Stimulated activated CD4-positive, alpha-beta T cell treated with anti-CD3 and anti-CD28 coated beads, Interleukin-12 subunit alpha, Interleukin-12 subunit beta, amount 100 ng/mL, for 24 hours (primary cell): ENCODE measurements around the gene DENND2D.
"Not testable (repeated sequence)": the region's sequence is repeated elsewhere in the genome, so short reads cannot be mapped to it uniquely, and the experiment has no call there.

ENCODE experiments used
- DNase-seq, 2 experiments: peaks; one replicate each; pipeline ENCODE4 v3.0.0-alpha.2; 2020; ENCODE audit warnings: low read depth in 2 of 2

DENND2D gene

GRCh38 chr1:111221633-111222291, 21.3 kb upstream of the DENND2D start:
- DNase-seq = peak in 1 of 2 experiments; percentile 37

GRCh38 chr1:111221276-111221632, 20.8 kb upstream of the DENND2D start:
- DNase-seq = no peak

- DNase-seq = no peak
Observed at GRCh38 chr1:111220302-111220890, 19.9 kb upstream of the DENND2D start.

- DNase-seq = peak in 1 of 2 experiments; percentile 42
Observed at GRCh38 chr1:111219557-111220286, 19.3 kb upstream of the DENND2D start.

GRCh38 chr1:111218701-111219556, 18.5 kb upstream of the DENND2D start:
- no peak for DNase-seq

- no peak for DNase-seq
Observed at GRCh38 chr1:111217183-111217910, 16.9 kb upstream of the DENND2D start.

- DNase-seq = no peak
Observed at GRCh38 chr1:111216751-111217150, 16.3 kb upstream of the DENND2D start.

GRCh38 chr1:111215285-111215684, 14.8 kb upstream of the DENND2D start:
- DNase-seq = not testable (repeated sequence)

- DNase-seq = no peak
Observed at GRCh38 chr1:111214884-111215283, 14.4 kb upstream of the DENND2D start.

GRCh38 chr1:111214074-111214801, 13.8 kb upstream of the DENND2D start:
- no peak for DNase-seq

- no peak for DNase-seq
Observed at GRCh38 chr1:111213412-111213811, 13.0 kb upstream of the DENND2D start.

GRCh38 chr1:111212634-111213335, 12.3 kb upstream of the DENND2D start:
- DNase-seq = no peak

- no peak for DNase-seq
Observed at GRCh38 chr1:111211921-111212320, 11.5 kb upstream of the DENND2D start.

- no peak for DNase-seq
Observed at GRCh38 chr1:111209622-111210021, 9.2 kb upstream of the DENND2D start.

GRCh38 chr1:111208921-111209320, 8.5 kb upstream of the DENND2D start:
- no peak for DNase-seq

GRCh38 chr1:111205714-111206050, 5.2 kb upstream of the DENND2D start:
- no peak for DNase-seq

GRCh38 chr1:111204983-111205713, 4.7 kb upstream of the DENND2D start:
- no peak for DNase-seq

GRCh38 chr1:111204201-111204982, 3.9 kb upstream of the DENND2D start:
- no peak for DNase-seq
